ENCODE measurements around the gene FMO1. TPM values are rescaled to one million over a fixed set of nuclear protein-coding genes. Genes with fewer than 3 reads are reported as not detected.

Gene FMO1
- total RNA-seq, 1 experiment from 2014 or later, result not detected

GRCh38 chr1:171286032-171286705, 37.9 kb downstream of the FMO1 start:
- no peak overlapping the region for H2AFZ ChIP-seq (ENCODE audit: low read length)
- peaks cover 2% of the 10 kb centered on the region; the same call in 1 of the 2 replicates for H3K4me1 ChIP-seq (ENCODE audit: insufficient read depth, low read length)
- H3K27ac ChIP-seq (ENCODE audit: insufficient read length, low read depth, low read length), result no peak overlapping the region
- no peak overlapping the region for H2BK120ac ChIP-seq (ENCODE audit: low read depth, low read length, poor library complexity, severe bottlenecking)
- no peak for DNase-seq
- H2BK15ac ChIP-seq (ENCODE audit: low read depth, low read length), result no peak overlapping the region
- no peaks in the 10 kb centered on the region for H3K79me2 ChIP-seq (ENCODE audit: insufficient read depth, low read length)
- no peak overlapping the region for H4K91ac ChIP-seq (ENCODE audit: insufficient read length, low read depth, low read length)
- no peak overlapping the region for H3K14ac ChIP-seq (ENCODE audit: insufficient read depth, low read length)
- no peak overlapping the region for H3K18ac ChIP-seq (ENCODE audit: insufficient read length, low read depth, low read length)
- H3K56ac ChIP-seq (ENCODE audit: insufficient read length, low read depth, low read length), result no peak overlapping the region
- H3K36me3 Mint-ChIP-seq (ENCODE audit: insufficient read depth in 1 of 3, low read depth in 3 of 3), result no peaks in the 10 kb centered on the region
- H3K27ac Mint-ChIP-seq, result no peak overlapping the region
- no peaks in the 10 kb centered on the region for H3K27me3 ChIP-seq (ENCODE audit: insufficient read depth, low read length)
- H4K8ac ChIP-seq (replicated peaks; ENCODE audit: insufficient read length, low read depth, low read length), result no peak overlapping the region
- H3T11ph ChIP-seq (ENCODE audit: low read length), result no peak overlapping the region
- TF ChIP-seq, protein P1, sequence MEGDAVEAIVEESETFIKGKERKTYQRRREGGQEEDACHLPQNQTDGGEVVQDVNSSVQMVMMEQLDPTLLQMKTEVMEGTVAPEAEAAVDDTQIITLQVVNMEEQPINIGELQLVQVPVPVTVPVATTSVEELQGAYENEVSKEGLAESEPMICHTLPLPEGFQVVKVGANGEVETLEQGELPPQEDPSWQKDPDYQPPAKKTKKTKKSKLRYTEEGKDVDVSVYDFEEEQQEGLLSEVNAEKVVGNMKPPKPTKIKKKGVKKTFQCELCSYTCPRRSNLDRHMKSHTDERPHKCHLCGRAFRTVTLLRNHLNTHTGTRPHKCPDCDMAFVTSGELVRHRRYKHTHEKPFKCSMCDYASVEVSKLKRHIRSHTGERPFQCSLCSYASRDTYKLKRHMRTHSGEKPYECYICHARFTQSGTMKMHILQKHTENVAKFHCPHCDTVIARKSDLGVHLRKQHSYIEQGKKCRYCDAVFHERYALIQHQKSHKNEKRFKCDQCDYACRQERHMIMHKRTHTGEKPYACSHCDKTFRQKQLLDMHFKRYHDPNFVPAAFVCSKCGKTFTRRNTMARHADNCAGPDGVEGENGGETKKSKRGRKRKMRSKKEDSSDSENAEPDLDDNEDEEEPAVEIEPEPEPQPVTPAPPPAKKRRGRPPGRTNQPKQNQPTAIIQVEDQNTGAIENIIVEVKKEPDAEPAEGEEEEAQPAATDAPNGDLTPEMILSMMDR (conservative IDR thresholded peaks at IDR 0.05), result no peak
- H3K4me1 Mint-ChIP-seq, result peaks cover 8 to 15% of the 10 kb centered on the region in 2 experiments
- H3K27me3 Mint-ChIP-seq (ENCODE audit: low read depth), result no peaks in the 10 kb centered on the region
- H2BK20ac ChIP-seq (ENCODE audit: low read depth, low read length, poor library complexity, severe bottlenecking), result no peak overlapping the region
- H3K4me3 Mint-ChIP-seq, result no peak overlapping the region
- no peak overlapping the region for H2BK12ac ChIP-seq (ENCODE audit: insufficient read length, low read depth, low read length)
- H3K79me1 ChIP-seq (ENCODE audit: insufficient read depth, low read depth, low read length, poor library complexity, severe bottlenecking), result no peaks in the 10 kb centered on the region
- no peak overlapping the region for H3K23ac ChIP-seq (ENCODE audit: insufficient read length, low read depth, low read length)
- H3K9me3 Mint-ChIP-seq, result no peaks in the 10 kb centered on the region
- H3K4me2 ChIP-seq (ENCODE audit: insufficient read depth, insufficient read length, low read length), result no peak overlapping the region
- H3K9me3 ChIP-seq (ENCODE audit: control insufficient read depth, low read depth, low read length), result no peaks in the 10 kb centered on the region
- no peak overlapping the region for H3K4ac ChIP-seq (ENCODE audit: low read depth, low read length)
- WGBS (ENCODE audit: extremely low coverage, insufficient read length, low lambda C conversion rate), result no CpG with 5 or more reads among the region's 4 CpGs
- no peak overlapping the region for H2AK5ac ChIP-seq (ENCODE audit: insufficient read length, low read length)
- no peaks in the 10 kb centered on the region for H3K23me2 ChIP-seq (ENCODE audit: insufficient read length, low read depth, low read length, poor library complexity, severe bottlenecking)
- H4K5ac ChIP-seq (ENCODE audit: insufficient read length, low read depth, low read length), result no peak overlapping the region
- no peak overlapping the region for H3K9ac ChIP-seq (ENCODE audit: extremely low read depth, insufficient read length, low read length)
- no peak overlapping the region for H2BK5ac ChIP-seq (ENCODE audit: insufficient read length, low read length)
- H4K20me1 ChIP-seq (ENCODE audit: control insufficient read depth, insufficient read depth, insufficient read length), result no peaks in the 10 kb centered on the region

Data from H9 (cell line).